Measurements from ENCODE around the gene ZCRB1. TPM values are rescaled to one million over a fixed set of nuclear protein-coding genes. Genes with fewer than 3 reads are reported as not detected.

The ZCRB1 gene
- total RNA-seq, 1 donor: 40.2 TPM

DNA sequence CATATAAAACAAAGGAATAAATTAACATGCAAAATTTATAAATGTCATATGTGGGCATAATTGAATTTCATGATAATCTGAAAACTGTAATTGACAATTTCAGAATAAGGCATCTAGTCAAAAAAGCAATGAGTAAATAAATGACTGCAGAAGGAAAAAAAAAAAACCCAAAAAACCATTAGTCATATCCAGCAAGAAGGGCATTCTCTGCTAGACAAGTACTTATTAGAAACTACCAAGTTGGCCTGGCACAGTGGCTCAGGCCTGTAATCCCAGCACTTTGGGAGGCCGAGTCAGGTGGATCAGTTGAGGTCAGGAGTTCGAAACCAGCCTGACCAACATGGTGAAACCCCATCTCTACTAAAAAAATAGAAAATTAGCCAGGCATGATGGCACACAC lies 17.5 kb downstream of the ZCRB1 start:
- TF ChIP-seq, protein P1, sequence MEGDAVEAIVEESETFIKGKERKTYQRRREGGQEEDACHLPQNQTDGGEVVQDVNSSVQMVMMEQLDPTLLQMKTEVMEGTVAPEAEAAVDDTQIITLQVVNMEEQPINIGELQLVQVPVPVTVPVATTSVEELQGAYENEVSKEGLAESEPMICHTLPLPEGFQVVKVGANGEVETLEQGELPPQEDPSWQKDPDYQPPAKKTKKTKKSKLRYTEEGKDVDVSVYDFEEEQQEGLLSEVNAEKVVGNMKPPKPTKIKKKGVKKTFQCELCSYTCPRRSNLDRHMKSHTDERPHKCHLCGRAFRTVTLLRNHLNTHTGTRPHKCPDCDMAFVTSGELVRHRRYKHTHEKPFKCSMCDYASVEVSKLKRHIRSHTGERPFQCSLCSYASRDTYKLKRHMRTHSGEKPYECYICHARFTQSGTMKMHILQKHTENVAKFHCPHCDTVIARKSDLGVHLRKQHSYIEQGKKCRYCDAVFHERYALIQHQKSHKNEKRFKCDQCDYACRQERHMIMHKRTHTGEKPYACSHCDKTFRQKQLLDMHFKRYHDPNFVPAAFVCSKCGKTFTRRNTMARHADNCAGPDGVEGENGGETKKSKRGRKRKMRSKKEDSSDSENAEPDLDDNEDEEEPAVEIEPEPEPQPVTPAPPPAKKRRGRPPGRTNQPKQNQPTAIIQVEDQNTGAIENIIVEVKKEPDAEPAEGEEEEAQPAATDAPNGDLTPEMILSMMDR (IDR thresholded peaks at IDR 0.05; ENCODE audit: insufficient read depth, low read depth, low read length): no peak

GRCh38 chr12:42306297-42306696 lies 19.6 kb downstream of the ZCRB1 start:
- no peak overlapping the region for H3K4me3 ChIP-seq (ENCODE audit: low read depth, low read length)
- TF ChIP-seq, protein P1 (IDR thresholded peaks at IDR 0.05; ENCODE audit: insufficient read depth, low read depth, low read length): no peak
- DNase-seq (ENCODE audit: low read depth): no peak

More for the DNA sequence above, 17.5 kb downstream of the ZCRB1 start:
- H3K4me3 ChIP-seq (ENCODE audit: low read depth, low read length): no peak overlapping the region
- DNase-seq (ENCODE audit: low read depth): no peak

GRCh38 chr12:42299392-42300308 lies 26.2 kb downstream of the ZCRB1 start:
- DNase-seq (ENCODE audit: low read depth): no peak

DNA sequence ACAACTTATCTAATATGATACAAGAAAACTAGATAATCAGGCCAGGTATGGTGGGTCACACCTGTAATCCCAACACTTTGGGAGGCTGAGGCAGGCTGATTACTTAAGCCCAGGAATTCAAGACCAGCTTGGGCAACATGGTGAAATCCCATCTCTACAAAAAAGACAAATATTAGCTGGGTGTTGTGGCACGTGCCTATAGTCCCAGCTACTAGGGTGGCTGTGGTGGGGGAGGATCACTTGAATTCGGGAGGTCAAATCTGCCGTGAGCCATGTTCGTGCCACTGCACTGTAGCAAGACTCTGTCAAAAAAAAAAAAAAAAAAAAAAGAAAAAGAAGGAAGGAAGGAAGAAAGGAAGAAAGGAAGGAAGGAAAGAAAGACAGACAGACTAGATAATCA lies 27.0 kb downstream of the ZCRB1 start:
- no peak overlapping the region for H3K4me3 ChIP-seq (ENCODE audit: low read depth, low read length)
- TF ChIP-seq, protein P1 (IDR thresholded peaks at IDR 0.05; ENCODE audit: insufficient read depth, low read depth, low read length): no peak
- no peak for DNase-seq (ENCODE audit: low read depth)

More at GRCh38 chr12:42299392-42300308, 26.2 kb downstream of the ZCRB1 start:
- H3K4me3 ChIP-seq (ENCODE audit: low read depth, low read length): no peak overlapping the region
- TF ChIP-seq, protein P1 (IDR thresholded peaks at IDR 0.05; ENCODE audit: insufficient read depth, low read depth, low read length): no peak

- DNase-seq (ENCODE audit: low read depth): peak; percentile 14
- TF ChIP-seq, protein P1 (IDR thresholded peaks at IDR 0.05; ENCODE audit: insufficient read depth, low read depth, low read length): peak; percentile 59
- no peak overlapping the region for H3K4me3 ChIP-seq (ENCODE audit: low read depth, low read length)
These were observed 29.3 kb downstream of the ZCRB1 start for GRCh38 chr12:42296503-42297109.

DNA sequence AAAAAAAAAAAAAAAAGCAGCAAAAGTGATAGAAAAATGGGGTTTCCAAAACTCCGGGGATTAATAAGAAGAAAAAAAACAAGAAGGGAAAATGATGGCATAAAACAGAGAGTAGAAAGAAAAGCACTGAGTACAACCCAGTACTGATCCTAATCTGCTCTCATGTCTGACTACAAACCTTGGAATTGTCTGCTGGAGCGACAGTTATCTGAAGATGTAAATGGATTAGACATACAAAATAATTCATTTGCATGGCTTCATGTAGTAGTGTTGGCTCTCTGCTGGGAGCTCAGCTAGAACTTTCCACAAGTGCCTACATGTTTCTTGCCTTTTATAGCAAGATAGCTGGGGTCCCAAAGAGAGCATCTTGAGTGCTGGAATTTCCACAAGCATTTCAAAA lies 34.2 kb downstream of the ZCRB1 start:
- no peak for DNase-seq (ENCODE audit: low read depth)
- H3K4me3 ChIP-seq (ENCODE audit: low read depth, low read length): no peak overlapping the region
- TF ChIP-seq, protein P1 (IDR thresholded peaks at IDR 0.05; ENCODE audit: insufficient read depth, low read depth, low read length): no peak

All from fibroblast of villous mesenchyme (primary cell).